ENCODE data around the gene TMEM250. TPM values are rescaled to one million over a fixed set of nuclear protein-coding genes. Genes with fewer than 3 reads are reported as not detected.

TMEM250 gene
- total RNA-seq, 4 donors from 2014 or later, result 28.7 to 66.1 (median 45.3) TPM

- peaks cover 7 to 100% (median 48%) of the 10 kb centered on the region in 3 donors for H3K4me1 ChIP-seq
- H3K27me3 ChIP-seq, result no peaks in the 10 kb centered on the region
- 20% methylated on average over 2 of the region's 16 CpGs; no CpG with 5 or more reads in 1 of the 2 donors for WGBS, 2 donors (ENCODE audit: low coverage in 1 of 2)
- TF ChIP-seq POLR2A (IDR thresholded peaks at IDR 0.05) (no peak), POLR2AphosphoS5 (IDR thresholded peaks at IDR 0.05) (peak; percentile 49), CTCF (IDR thresholded peaks at IDR 0.05) (peak in 1 of 4 experiments; percentile 15), EP300 (IDR thresholded peaks at IDR 0.05) (no peak)
- H3K4me3 ChIP-seq, result no peak overlapping the region
- peak overlapping the region in 3 of 4 donors; percentile 69 to 81 (median 80) for H3K27ac ChIP-seq
- no peaks in the 10 kb centered on the region for H3K9me3 ChIP-seq
- peaks cover 0 to 27% of the 10 kb centered on the region in 2 donors for H3K36me3 ChIP-seq
- peak; percentile 16 for ATAC-seq
Measured at GRCh38 chr9:136079211-136079915, 39.3 kb downstream of the TMEM250 start.

GRCh38 chr9:136078498-136079011 is 40.1 kb downstream of the TMEM250 start:
- Histone ChIP-seq H3K27ac (peak overlapping the region in 3 of 4 donors; percentile 69 to 81 (median 80)), H3K4me1 (peaks cover 7 to 100% (median 48%) of the 10 kb centered on the region in 3 donors), H3K4me3 (no peak overlapping the region), H3K27me3 (no peaks in the 10 kb centered on the region), H3K36me3 (peaks cover 0 to 20% of the 10 kb centered on the region in 2 donors), H3K9me3 (no peaks in the 10 kb centered on the region)
- 60 to 87% methylated on average over 1 to 14 of the region's 27 CpGs for WGBS, 2 donors (ENCODE audit: low coverage in 1 of 2)
- ATAC-seq, result no peak
- TF ChIP-seq CTCF (IDR thresholded peaks at IDR 0.05), result no peak
- TF ChIP-seq POLR2A (IDR thresholded peaks at IDR 0.05), result no peak
- no peak for TF ChIP-seq POLR2AphosphoS5 (IDR thresholded peaks at IDR 0.05)
- TF ChIP-seq EP300 (IDR thresholded peaks at IDR 0.05), result no peak

- Histone ChIP-seq H3K4me1 (peaks cover 7 to 100% (median 43%) of the 10 kb centered on the region in 3 donors), H3K27ac (peak overlapping the region in 3 of 4 donors; percentile 62 to 81 (median 69)), H3K36me3 (peaks cover 0 to 14% of the 10 kb centered on the region in 2 donors), H3K27me3 (no peaks in the 10 kb centered on the region), H3K4me3 (no peak overlapping the region), H3K9me3 (no peaks in the 10 kb centered on the region)
- no peak for ATAC-seq
- TF ChIP-seq POLR2AphosphoS5 (IDR thresholded peaks at IDR 0.05) (no peak), CTCF (IDR thresholded peaks at IDR 0.05) (no peak), POLR2A (IDR thresholded peaks at IDR 0.05) (no peak), EP300 (IDR thresholded peaks at IDR 0.05) (no peak)
- WGBS, 2 donors (ENCODE audit: low coverage in 1 of 2), result 40 to 59% methylated on average over 7 to 9 of the region's 12 CpGs
Measured at GRCh38 chr9:136078024-136078423, 40.7 kb downstream of the TMEM250 start.

GRCh38 chr9:136077491-136077890 is 41.2 kb downstream of the TMEM250 start:
- no peak for ATAC-seq
- no peaks in the 10 kb centered on the region for H3K27me3 ChIP-seq
- H3K36me3 ChIP-seq, result peaks cover 0 to 13% of the 10 kb centered on the region in 2 donors
- H3K4me3 ChIP-seq, result no peak overlapping the region
- peak overlapping the region in 3 of 4 donors; percentile 62 to 81 (median 69) for H3K27ac ChIP-seq
- H3K4me1 ChIP-seq, result peaks cover 7 to 100% (median 38%) of the 10 kb centered on the region in 3 donors
- TF ChIP-seq POLR2A (IDR thresholded peaks at IDR 0.05), result no peak
- TF ChIP-seq CTCF (IDR thresholded peaks at IDR 0.05), result no peak
- TF ChIP-seq POLR2AphosphoS5 (IDR thresholded peaks at IDR 0.05), result no peak
- TF ChIP-seq EP300 (IDR thresholded peaks at IDR 0.05), result no peak
- H3K9me3 ChIP-seq, result no peaks in the 10 kb centered on the region
- 73 to 76% methylated on average over 5 to 8 of the region's 8 CpGs for WGBS, 2 donors (ENCODE audit: low coverage in 1 of 2)

Measured in gastroesophageal sphincter (tissue), 4 donors.